Esophagus muscularis mucosa (tissue), 4 donors: ENCODE measurements around the gene FJX1. TPM values are rescaled to one million over a fixed set of nuclear protein-coding genes. Genes with fewer than 3 reads are reported as not detected.

Experiments
- DNase-seq: peaks from one replicate; pipeline ENCODE4 v3.0.0-alpha.2; 2017; ENCODE audit errors: extremely low spot score
- H3K27ac ChIP-seq, 4 donors: fragments of 200-600 bp; sonication (generic); replicated peaks in 1 of 4; 1 replicate in 3 of 4; 2 replicates in 1 of 4; pipeline ENCODE4 v1.5.1; 2016 to 2019; ENCODE audit warnings: mild to moderate bottlenecking in 1 of 4
- H3K27me3 ChIP-seq, 4 donors: fragments of 200-600 bp; sonication (generic); one replicate each; pipeline versions ENCODE4 v1.5.1 to v1.6.0; 2016 to 2019
- H3K36me3 ChIP-seq, 4 donors: fragments of 200-600 bp; sonication (generic); one replicate each; pipeline ENCODE4 v1.5.1; 2016 to 2019
- H3K4me1 ChIP-seq, 4 donors: fragments of 200-600 bp; sonication (generic); one replicate each; pipeline ENCODE4 v1.5.1; 2016 to 2019
- H3K4me3 ChIP-seq, 4 donors: fragments of 200-600 bp; sonication (generic); 1 replicate in 2 of 4; 2 replicates in 2 of 4; pipeline ENCODE4 v1.5.1; 2016 to 2019; ENCODE audit warnings: mild to moderate bottlenecking in 4 of 4, moderate library complexity in 1 of 4
- H3K9me3 ChIP-seq, 4 donors: fragments of 200-600 bp; sonication (generic); 1 replicate in 3 of 4; 2 replicates in 1 of 4; pipeline ENCODE4 v1.5.1; 2016 to 2019
- EP300 ChIP-seq: sonication (generic); formaldehyde crosslinking; IDR thresholded peaks from one replicate; pipeline ENCODE4 v1.6.1; 2017; ENCODE audit warnings: antibody characterized with exemption
- POLR2A ChIP-seq: fragments of 450-650 bp; IDR thresholded peaks from one replicate; pipeline ENCODE4 v1.6.1; 2017; ENCODE audit warnings: antibody characterized with exemption, moderate library complexity, mild to moderate bottlenecking, low read depth
- POLR2AphosphoS5 ChIP-seq, 2 donors: sonication (generic); formaldehyde crosslinking; IDR thresholded peaks; one replicate each; pipeline ENCODE4 v1.6.1; 2017; ENCODE audit warnings: antibody characterized with exemption in 2 of 2
- WGBS: methylation state at CpG from one replicate; pipeline ENCODE4 v1.1.5; 2018; 5-methylcytosine and 5-hydroxymethylcytosine counted together
- intact Hi-C: fragments of 100-400 bp; cut with DNase I; formaldehyde crosslinking; loops from one replicate; pipeline ENCODE4 v1.15.1; 2023
- total RNA-seq, 4 donors: library from RNA; depleted of rRNA; stranded (reverse); fragments of >200 nt; gene quantifications; one replicate each; pipeline versions ENCODE4 v1.1.0 to v1.2.1, GENCODE V29; 2016
- TF ChIP-seq, protein P1 (sequence below), 3 experiments: fragments of 200-600 bp in 2 of 3; fragments of 450-650 bp in 1 of 3; sonication (generic) in 2 of 3; IDR thresholded peaks; one replicate each; pipeline ENCODE4 v1.5.1; 2017 to 2019; ENCODE audit warnings: antibody characterized with exemption in 3 of 3, mild to moderate bottlenecking in 2 of 3, moderate library complexity in 1 of 3

FJX1 gene
- total RNA-seq, 4 donors from 2014 or later: 2.1 to 18.1 (median 6.5) TPM

DNA sequence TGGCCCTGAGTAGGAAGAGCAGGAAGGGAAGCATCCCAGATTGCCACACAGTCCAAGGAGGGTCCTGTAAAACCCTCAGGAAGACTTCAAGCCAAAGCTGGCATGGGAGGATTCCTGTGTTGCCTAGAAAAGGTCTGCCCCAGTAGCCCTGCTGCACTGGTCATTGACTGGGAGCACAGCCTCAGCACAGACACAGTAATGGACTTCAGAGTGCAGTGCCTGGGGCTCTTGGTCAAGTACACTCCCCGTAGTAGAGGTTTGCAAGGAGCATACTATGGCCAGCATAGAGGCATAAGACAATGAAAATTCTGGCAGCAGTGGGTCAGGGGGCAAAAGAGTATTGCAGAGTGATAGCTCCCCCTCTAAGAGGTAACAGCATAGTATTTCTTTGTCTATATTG, 36.2 kb upstream of the FJX1 start:
- Histone ChIP-seq H3K4me1 (no peaks in the 10 kb centered on the region), H3K27ac (no peak overlapping the region), H3K4me3 (no peak overlapping the region), H3K9me3 (no peaks in the 10 kb centered on the region), H3K36me3 (no peaks in the 10 kb centered on the region), H3K27me3 (no peaks in the 10 kb centered on the region)
- TF ChIP-seq POLR2A (no peak), EP300 (no peak), POLR2AphosphoS5 (IDR thresholded peaks at IDR 0.05) (no peak)
- TF ChIP-seq, protein P1, sequence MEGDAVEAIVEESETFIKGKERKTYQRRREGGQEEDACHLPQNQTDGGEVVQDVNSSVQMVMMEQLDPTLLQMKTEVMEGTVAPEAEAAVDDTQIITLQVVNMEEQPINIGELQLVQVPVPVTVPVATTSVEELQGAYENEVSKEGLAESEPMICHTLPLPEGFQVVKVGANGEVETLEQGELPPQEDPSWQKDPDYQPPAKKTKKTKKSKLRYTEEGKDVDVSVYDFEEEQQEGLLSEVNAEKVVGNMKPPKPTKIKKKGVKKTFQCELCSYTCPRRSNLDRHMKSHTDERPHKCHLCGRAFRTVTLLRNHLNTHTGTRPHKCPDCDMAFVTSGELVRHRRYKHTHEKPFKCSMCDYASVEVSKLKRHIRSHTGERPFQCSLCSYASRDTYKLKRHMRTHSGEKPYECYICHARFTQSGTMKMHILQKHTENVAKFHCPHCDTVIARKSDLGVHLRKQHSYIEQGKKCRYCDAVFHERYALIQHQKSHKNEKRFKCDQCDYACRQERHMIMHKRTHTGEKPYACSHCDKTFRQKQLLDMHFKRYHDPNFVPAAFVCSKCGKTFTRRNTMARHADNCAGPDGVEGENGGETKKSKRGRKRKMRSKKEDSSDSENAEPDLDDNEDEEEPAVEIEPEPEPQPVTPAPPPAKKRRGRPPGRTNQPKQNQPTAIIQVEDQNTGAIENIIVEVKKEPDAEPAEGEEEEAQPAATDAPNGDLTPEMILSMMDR (IDR thresholded peaks at IDR 0.05): no peak
- DNase-seq: peak; percentile 88
- intact Hi-C loops: no loop called here
- 95% methylated on average over 1 of the region's 1 CpG for WGBS

DNA sequence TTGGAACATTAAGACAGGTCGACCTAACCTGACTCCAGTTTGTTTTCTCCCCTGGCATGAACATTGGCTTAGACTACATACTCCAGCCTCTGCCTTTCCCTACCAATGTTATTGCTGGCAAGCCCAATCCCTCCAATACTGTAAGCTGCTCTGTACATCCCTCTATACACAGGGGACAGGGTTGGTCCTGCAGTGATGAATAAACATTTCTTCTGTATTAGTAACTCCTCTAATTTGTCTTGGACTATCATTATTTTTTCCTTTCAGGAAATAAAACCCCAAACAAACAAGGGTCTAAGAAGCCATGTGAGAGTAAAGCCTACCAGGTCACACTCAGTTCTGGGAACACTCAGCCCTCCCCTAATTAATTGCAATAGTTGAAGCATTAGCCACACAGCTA, 35.1 kb upstream of the FJX1 start:
- H3K27me3 ChIP-seq: no peaks in the 10 kb centered on the region
- no peaks in the 10 kb centered on the region for H3K4me1 ChIP-seq
- no peaks in the 10 kb centered on the region for H3K9me3 ChIP-seq
- no peaks in the 10 kb centered on the region for H3K36me3 ChIP-seq
- TF ChIP-seq EP300: no peak
- TF ChIP-seq, protein P1 (IDR thresholded peaks at IDR 0.05): no peak
- H3K4me3 ChIP-seq: no peak overlapping the region
- intact Hi-C loops: no loop called here
- WGBS: 79% methylated on average over 1 of the region's 1 CpG
- H3K27ac ChIP-seq: no peak overlapping the region
- no peak for DNase-seq

DNA sequence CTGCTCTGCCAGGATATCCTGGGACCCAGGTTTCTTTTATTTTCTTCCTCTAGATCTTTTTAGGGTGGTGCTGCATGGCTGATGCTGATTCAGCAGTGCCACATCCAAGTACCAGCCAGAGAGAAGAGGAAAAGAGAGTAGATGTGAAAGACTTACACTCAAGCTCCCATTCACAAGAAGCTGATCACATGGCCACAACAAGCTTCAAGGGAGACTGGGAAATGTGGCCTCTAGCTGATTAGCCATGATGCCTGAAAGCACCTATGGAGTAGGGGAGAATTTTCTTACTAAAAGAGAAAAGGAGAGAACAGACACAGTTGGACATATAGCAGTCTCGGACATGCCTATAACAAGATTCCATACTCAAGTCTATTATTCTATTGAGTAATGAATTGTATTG, 34.4 kb upstream of the FJX1 start:
- TF ChIP-seq POLR2A (no peak), EP300 (no peak), POLR2AphosphoS5 (IDR thresholded peaks at IDR 0.05) (no peak)
- TF ChIP-seq, protein P1 (IDR thresholded peaks at IDR 0.05): no peak
- intact Hi-C loops: no loop called here
- Histone ChIP-seq H3K4me3 (no peak overlapping the region), H3K36me3 (no peaks in the 10 kb centered on the region), H3K9me3 (no peaks in the 10 kb centered on the region), H3K27me3 (no peaks in the 10 kb centered on the region), H3K27ac (no peak overlapping the region), H3K4me1 (no peaks in the 10 kb centered on the region)
- no peak for DNase-seq
- WGBS: 100% methylated on average over 1 of the region's 1 CpG

DNA sequence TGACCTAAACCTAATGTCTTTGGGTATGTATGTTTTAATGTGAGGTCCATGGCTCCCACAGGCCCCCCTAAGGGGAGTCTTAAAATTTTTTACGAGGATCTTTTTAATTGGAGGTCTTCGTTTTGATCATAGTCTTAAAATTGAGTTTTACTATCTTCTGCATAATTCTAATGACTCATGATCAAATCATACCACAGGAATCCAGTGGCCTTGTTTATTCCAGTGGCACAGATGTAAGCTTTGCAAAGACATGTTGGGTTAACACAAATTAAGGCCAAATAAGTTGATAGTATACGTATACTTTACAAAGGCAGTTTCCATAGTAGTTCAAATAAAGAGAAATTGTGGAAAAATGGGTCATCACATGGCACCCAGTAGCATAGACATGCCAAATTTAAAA, 33.9 kb upstream of the FJX1 start:
- no peak overlapping the region for H3K27ac ChIP-seq
- TF ChIP-seq POLR2A (no peak), POLR2AphosphoS5 (IDR thresholded peaks at IDR 0.05) (no peak)
- TF ChIP-seq, protein P1 (IDR thresholded peaks at IDR 0.05): no peak
- no peak overlapping the region for H3K4me3 ChIP-seq
- no peaks in the 10 kb centered on the region for H3K9me3 ChIP-seq
- intact Hi-C loops: no loop called here
- H3K4me1 ChIP-seq: no peaks in the 10 kb centered on the region
- 90% methylated on average over 3 of the region's 3 CpGs for WGBS
- no peaks in the 10 kb centered on the region for H3K36me3 ChIP-seq
- DNase-seq: no peak
- H3K27me3 ChIP-seq: no peaks in the 10 kb centered on the region

DNA sequence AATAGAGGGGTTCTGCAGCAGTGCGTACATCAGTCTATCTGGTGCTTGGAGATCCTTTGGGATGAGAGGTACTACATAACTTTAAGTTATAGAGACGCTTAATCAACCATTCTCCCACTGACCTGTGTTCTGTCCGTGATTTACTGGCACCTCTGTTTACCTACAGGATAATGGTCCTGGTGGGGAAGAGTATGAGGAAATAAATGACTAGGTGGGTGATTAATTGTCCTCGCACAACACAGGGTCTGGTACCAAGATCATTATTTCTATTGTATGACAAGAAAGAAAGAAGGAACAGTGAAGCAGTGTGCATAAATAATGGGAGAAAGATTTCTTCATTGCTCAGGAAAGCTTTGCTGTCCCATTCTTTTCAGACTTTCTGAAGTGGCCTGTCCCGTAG, 32.8 kb upstream of the FJX1 start:
- Histone ChIP-seq H3K4me3 (no peak overlapping the region), H3K4me1 (no peaks in the 10 kb centered on the region), H3K36me3 (no peaks in the 10 kb centered on the region), H3K27ac (no peak overlapping the region), H3K27me3 (no peaks in the 10 kb centered on the region), H3K9me3 (no peaks in the 10 kb centered on the region)
- intact Hi-C loops: no loop called here
- 75% methylated on average over 5 of the region's 5 CpGs for WGBS
- TF ChIP-seq, protein P1 (IDR thresholded peaks at IDR 0.05): no peak
- TF ChIP-seq POLR2AphosphoS5 (IDR thresholded peaks at IDR 0.05): no peak
- TF ChIP-seq EP300: no peak
- no peak for TF ChIP-seq POLR2A
- DNase-seq: no peak
